ENCODE measurements around the gene CYTH2.

DNA sequence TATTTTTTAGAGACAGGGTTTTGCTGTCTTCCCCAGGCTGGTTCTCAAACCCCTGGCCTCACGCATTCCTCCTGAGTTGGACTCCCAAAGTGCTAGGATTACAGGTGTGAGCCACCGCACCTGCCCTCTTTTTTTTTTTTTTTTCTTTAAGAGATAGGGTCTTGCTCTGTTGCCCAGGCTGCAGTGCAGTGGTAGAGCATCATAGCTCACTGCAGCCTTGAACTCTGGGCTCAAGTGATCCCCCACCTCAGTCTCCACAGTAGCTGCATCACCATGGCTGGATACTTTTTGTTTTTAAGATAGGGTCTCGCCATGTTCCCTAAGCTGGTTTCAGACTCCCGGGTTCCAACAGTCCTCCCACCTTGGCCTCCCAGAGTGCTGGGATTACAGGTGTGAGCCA lies 12.3 kb upstream of the CYTH2 start:
- TF ChIP-seq, protein P1, sequence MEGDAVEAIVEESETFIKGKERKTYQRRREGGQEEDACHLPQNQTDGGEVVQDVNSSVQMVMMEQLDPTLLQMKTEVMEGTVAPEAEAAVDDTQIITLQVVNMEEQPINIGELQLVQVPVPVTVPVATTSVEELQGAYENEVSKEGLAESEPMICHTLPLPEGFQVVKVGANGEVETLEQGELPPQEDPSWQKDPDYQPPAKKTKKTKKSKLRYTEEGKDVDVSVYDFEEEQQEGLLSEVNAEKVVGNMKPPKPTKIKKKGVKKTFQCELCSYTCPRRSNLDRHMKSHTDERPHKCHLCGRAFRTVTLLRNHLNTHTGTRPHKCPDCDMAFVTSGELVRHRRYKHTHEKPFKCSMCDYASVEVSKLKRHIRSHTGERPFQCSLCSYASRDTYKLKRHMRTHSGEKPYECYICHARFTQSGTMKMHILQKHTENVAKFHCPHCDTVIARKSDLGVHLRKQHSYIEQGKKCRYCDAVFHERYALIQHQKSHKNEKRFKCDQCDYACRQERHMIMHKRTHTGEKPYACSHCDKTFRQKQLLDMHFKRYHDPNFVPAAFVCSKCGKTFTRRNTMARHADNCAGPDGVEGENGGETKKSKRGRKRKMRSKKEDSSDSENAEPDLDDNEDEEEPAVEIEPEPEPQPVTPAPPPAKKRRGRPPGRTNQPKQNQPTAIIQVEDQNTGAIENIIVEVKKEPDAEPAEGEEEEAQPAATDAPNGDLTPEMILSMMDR (conservative IDR thresholded peaks at IDR 0.05; ENCODE audit: low read depth in 2 of 2): no peak
- no peak for TF ChIP-seq STAT1 (IDR thresholded peaks at IDR 0.05; ENCODE audit: unreplicated experiment)
- no peak for TF ChIP-seq EZH2 (IDR thresholded peaks at IDR 0.05; ENCODE audit: low read depth, unreplicated experiment)
- TF ChIP-seq CREB1 (CRISPR knock-in tag; IDR thresholded peaks at IDR 0.05; ENCODE audit: low read depth): no peak

All from GM23338 (cell line).